Fibroblast of lung (primary cell): ENCODE data around the gene OR2AT4. TPM values are rescaled to one million over a fixed set of nuclear protein-coding genes. Genes with fewer than 3 reads are reported as not detected.
A peak's percentile ranks its signal among the peaks of the same experiment; 100 is the strongest.

ENCODE experiments used
- DNase-seq, 2 donors: peaks; one replicate each; pipeline versions ENCODE4 v3.0.0 to v3.0.0-alpha.2; 2010; ENCODE audit warnings: low read depth in 2 of 2
- H2AFZ ChIP-seq: 2 replicates; pipeline ENCODE4 v1.5.1; 2012; ENCODE audit warnings: low read length, control low read depth, inconsistent platforms
- H3K27ac ChIP-seq: 2 replicates; pipeline ENCODE4 v1.5.1; 2011; ENCODE audit warnings: low read length, control low read depth; ENCODE audit not compliant: insufficient read depth
- H3K27me3 ChIP-seq: 2 replicates; pipeline ENCODE4 v1.5.1; 2011; ENCODE audit warnings: mild to moderate bottlenecking, low read length; ENCODE audit not compliant: control insufficient read depth, insufficient read depth
- H3K36me3 ChIP-seq: 2 replicates; pipeline ENCODE4 v1.5.1; 2011; ENCODE audit warnings: low read length; ENCODE audit not compliant: control insufficient read depth, insufficient read depth
- H3K4me1 ChIP-seq: 2 replicates; pipeline ENCODE4 v1.5.1; 2011; ENCODE audit warnings: low read length; ENCODE audit not compliant: control insufficient read depth, insufficient read depth; ENCODE audit errors: extremely low read depth
- H3K4me2 ChIP-seq: 2 replicates; pipeline ENCODE4 v1.5.1; 2011; ENCODE audit warnings: low read length, control low read depth; ENCODE audit not compliant: insufficient read depth; ENCODE audit errors: extremely low read depth
- H3K4me3 ChIP-seq, 4 experiments: fragments of 200-600 bp in 1 of 4; sonication (generic) in 1 of 4; replicated peaks in 1 of 4; 2 replicates each; pipeline ENCODE4 v1.5.1; 2011 to 2016; ENCODE audit warnings: low read length in 4 of 4, low read depth in 3 of 4, mild to moderate bottlenecking in 3 of 4, control low read depth in 2 of 4, inconsistent platforms in 1 of 4, mixed read lengths in 1 of 4; ENCODE audit not compliant: insufficient read depth in 1 of 4; ENCODE audit errors: control extremely low read depth in 1 of 4
- H3K79me2 ChIP-seq: 2 replicates; pipeline ENCODE4 v1.5.1; 2012; ENCODE audit warnings: mild to moderate bottlenecking, low read length, inconsistent platforms; ENCODE audit not compliant: control insufficient read depth, insufficient read depth
- H3K9ac ChIP-seq: 2 replicates; pipeline ENCODE4 v1.5.1; 2011; ENCODE audit warnings: mild to moderate bottlenecking, low read length, control low read depth; ENCODE audit not compliant: insufficient read depth
- H3K9me3 ChIP-seq: 2 replicates; pipeline ENCODE4 v1.5.1; 2012; ENCODE audit warnings: low read depth, low read length; ENCODE audit not compliant: control insufficient read depth, insufficient read depth
- H4K20me1 ChIP-seq: 2 replicates; pipeline ENCODE4 v1.5.1; 2011; ENCODE audit warnings: low read length; ENCODE audit not compliant: control insufficient read depth, insufficient read depth; ENCODE audit errors: extremely low read depth
- EZH2 ChIP-seq: IDR thresholded peaks from 2 replicates; pipeline ENCODE4 v1.5.1; 2012; ENCODE audit warnings: low read length, control low read depth, mild to moderate bottlenecking; ENCODE audit errors: missing control alignments
- polyA plus RNA-seq, 2 donors: library from polyadenylated mRNA; depleted of rRNA in 1 of 2; stranded (reverse) in 1 of 2; unstranded in 1 of 2; fragments of >200 nt; gene quantifications; 2 replicates each; pipeline ENCODE4 v1.2.1, GENCODE V29; 2011 to 2012; ENCODE audit warnings: missing spikeins in 1 of 2
- total RNA-seq: library from RNA; depleted of rRNA; stranded (reverse); fragments of >200 nt; gene quantifications from 2 replicates; pipeline ENCODE4 v1.2.1, GENCODE V29; 2014
- TF ChIP-seq, protein P1 (sequence below), 2 donors: IDR thresholded peaks in 1 of 2; conservative IDR thresholded peaks in 1 of 2; 1 replicate in 1 of 2; 2 replicates in 1 of 2; pipeline ENCODE4 v1.5.1; 2011 to 2012; ENCODE audit warnings: low read length in 2 of 2, control low read depth in 1 of 2, inconsistent platforms in 1 of 2, low read depth in 1 of 2, mild to moderate bottlenecking in 1 of 2

Gene OR2AT4
- total and polyA plus RNA-seq, 2 donors (not counting 1 experiment from before 2014, with no cell fraction given), result not detected

- TF ChIP-seq, protein P1, sequence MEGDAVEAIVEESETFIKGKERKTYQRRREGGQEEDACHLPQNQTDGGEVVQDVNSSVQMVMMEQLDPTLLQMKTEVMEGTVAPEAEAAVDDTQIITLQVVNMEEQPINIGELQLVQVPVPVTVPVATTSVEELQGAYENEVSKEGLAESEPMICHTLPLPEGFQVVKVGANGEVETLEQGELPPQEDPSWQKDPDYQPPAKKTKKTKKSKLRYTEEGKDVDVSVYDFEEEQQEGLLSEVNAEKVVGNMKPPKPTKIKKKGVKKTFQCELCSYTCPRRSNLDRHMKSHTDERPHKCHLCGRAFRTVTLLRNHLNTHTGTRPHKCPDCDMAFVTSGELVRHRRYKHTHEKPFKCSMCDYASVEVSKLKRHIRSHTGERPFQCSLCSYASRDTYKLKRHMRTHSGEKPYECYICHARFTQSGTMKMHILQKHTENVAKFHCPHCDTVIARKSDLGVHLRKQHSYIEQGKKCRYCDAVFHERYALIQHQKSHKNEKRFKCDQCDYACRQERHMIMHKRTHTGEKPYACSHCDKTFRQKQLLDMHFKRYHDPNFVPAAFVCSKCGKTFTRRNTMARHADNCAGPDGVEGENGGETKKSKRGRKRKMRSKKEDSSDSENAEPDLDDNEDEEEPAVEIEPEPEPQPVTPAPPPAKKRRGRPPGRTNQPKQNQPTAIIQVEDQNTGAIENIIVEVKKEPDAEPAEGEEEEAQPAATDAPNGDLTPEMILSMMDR (conservative IDR thresholded peaks at IDR 0.05 in 1 of 2, IDR thresholded peaks at IDR 0.05 in 1 of 2; ENCODE audit: low read depth in 1 of 2, low read length in 2 of 2), result no peak
- Histone ChIP-seq H3K27ac (no peak overlapping the region), H3K4me1 (peaks cover 4% of the 10 kb centered on the region), H4K20me1 (no peaks in the 10 kb centered on the region), H3K4me2 (no peak overlapping the region), H3K36me3 (no peaks in the 10 kb centered on the region), H3K27me3 (no peaks in the 10 kb centered on the region), H2AFZ (no peak overlapping the region), H3K9ac (no peak overlapping the region), H3K4me3 (no peak overlapping the region), H3K79me2 (no peaks in the 10 kb centered on the region), H3K9me3 (no peaks in the 10 kb centered on the region)
- peak in 1 of 2 donors; percentile 24 for DNase-seq
These were observed 8.8 kb upstream of the OR2AT4 start for GRCh38 chr11:75105462-75105925.

DNA sequence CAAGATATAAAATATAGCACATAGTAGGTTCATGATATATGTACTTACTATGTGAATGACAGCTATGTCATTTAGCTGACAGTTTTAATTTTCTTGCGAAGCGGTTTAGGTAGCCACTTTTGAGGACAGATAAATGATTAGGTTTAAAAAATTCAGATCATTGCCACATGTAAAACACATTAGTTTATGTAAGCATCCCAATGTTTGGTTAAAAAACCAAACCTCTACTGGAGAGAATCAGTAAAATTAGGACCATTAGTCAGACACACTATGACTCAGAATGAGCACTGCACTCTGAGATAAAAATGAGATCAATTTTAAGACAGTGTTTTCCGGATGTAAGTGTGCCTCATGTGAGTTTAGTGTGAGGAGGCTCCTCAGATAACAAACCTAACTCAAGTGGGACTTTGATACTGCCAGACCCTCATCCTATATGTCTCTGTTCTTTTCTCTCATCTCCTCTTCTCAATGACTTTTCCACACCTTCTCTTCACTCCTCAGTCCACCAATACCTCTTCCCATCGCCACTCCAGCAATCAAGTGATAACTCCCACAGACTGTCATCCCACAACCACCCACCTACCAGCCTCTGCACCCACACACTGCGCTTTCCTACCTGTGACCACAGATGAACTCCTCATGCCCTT is 6.8 kb upstream of the OR2AT4 start:
- no peak overlapping the region for H2AFZ ChIP-seq
- peak overlapping the region; percentile 50 for H3K4me2 ChIP-seq
- no peak overlapping the region for H3K27ac ChIP-seq
- H3K79me2 ChIP-seq, result no peaks in the 10 kb centered on the region
- no peaks in the 10 kb centered on the region for H3K9me3 ChIP-seq
- no peaks in the 10 kb centered on the region for H3K27me3 ChIP-seq
- H3K4me3 ChIP-seq, result no peak overlapping the region
- peaks cover 7% of the 10 kb centered on the region for H3K4me1 ChIP-seq
- DNase-seq, result peak; percentile 65 to 77
- H4K20me1 ChIP-seq, result no peaks in the 10 kb centered on the region
- TF ChIP-seq, protein P1 (conservative IDR thresholded peaks at IDR 0.05 in 1 of 2, IDR thresholded peaks at IDR 0.05 in 1 of 2; ENCODE audit: low read depth in 1 of 2, low read length in 2 of 2), result no peak
- no peak for TF ChIP-seq EZH2
- no peaks in the 10 kb centered on the region for H3K36me3 ChIP-seq
- no peak overlapping the region for H3K9ac ChIP-seq

DNA sequence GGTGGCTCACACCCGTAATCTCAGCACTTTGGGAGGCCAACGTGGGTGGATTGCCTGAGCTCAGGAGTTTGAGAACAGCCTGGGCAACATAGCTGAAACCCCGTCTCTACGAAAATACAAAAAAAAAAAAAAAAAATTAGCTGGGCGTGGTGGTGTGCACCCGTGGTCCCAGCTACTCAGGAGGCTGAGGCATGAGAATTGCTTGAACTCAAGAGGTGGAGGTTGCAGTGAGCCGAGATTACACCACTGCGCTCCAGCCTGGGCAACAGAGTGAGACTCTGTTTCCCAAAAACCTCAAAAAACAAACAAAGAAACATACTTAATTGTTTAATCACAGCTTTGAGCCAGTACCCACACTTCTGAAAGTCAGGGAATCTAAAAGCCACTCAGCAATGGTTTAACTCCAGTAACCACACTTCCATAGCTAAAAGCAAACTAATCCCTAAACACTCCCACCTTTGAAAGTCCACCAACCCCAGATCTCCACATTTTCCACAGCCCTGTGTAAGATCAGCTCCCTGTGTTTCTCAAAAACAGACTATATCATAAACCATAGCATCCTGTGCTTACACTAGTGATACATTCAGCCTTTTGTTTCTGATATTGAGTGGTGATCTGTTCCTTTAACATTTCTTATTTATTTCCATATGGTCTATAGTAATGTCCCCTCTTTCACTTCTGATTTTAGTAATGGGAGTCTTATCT is 4.9 kb upstream of the OR2AT4 start:
- H3K4me3 ChIP-seq, result no peak overlapping the region
- no peaks in the 10 kb centered on the region for H3K79me2 ChIP-seq
- H2AFZ ChIP-seq, result no peak overlapping the region
- DNase-seq, result no peak
- no peaks in the 10 kb centered on the region for H4K20me1 ChIP-seq
- H3K4me1 ChIP-seq, result peaks cover 7% of the 10 kb centered on the region
- no peak overlapping the region for H3K9ac ChIP-seq
- no peaks in the 10 kb centered on the region for H3K9me3 ChIP-seq
- TF ChIP-seq, protein P1 (conservative IDR thresholded peaks at IDR 0.05 in 1 of 2, IDR thresholded peaks at IDR 0.05 in 1 of 2; ENCODE audit: low read depth in 1 of 2, low read length in 2 of 2), result no peak
- no peak for TF ChIP-seq EZH2
- peaks cover under 1% of the 10 kb centered on the region for H3K27me3 ChIP-seq
- no peaks in the 10 kb centered on the region for H3K36me3 ChIP-seq
- no peak overlapping the region for H3K4me2 ChIP-seq
- no peak overlapping the region for H3K27ac ChIP-seq
